ENCODE data around the gene RSPO3. TPM values are rescaled to one million over a fixed set of nuclear protein-coding genes. Genes with fewer than 3 reads are reported as not detected.

RSPO3 gene
- total RNA-seq, 1 experiment from 2014 or later = not detected

GRCh38 chr6:127110712-127111111 is 7.8 kb upstream of the RSPO3 start:
- H3K79me2 ChIP-seq (ENCODE audit: insufficient read depth, low read length) = no peaks in the 10 kb centered on the region
- H3K27ac ChIP-seq (ENCODE audit: low read depth, low read length) = no peak overlapping the region
- H3K4me1 ChIP-seq (ENCODE audit: control insufficient read depth in 1 of 2, insufficient read depth in 2 of 2, low read length in 2 of 2) = no peaks in the 10 kb centered on the region
- H3K4me2 ChIP-seq (ENCODE audit: low read length) = no peak overlapping the region
- DNase-seq (ENCODE audit: low read depth, low spot score) (no peak), ATAC-seq (no peak)
- ChIA-PET CTCF (no interaction called here), POLR2A (no interaction called here), RAD21 (ENCODE audit: low non-redundant PET in 1 of 2, low total read pairs in 2 of 2, uncharacterized antibody in 2 of 2, unreplicated experiment in 2 of 2) (no interaction called here)
- TF ChIP-seq EGR1 (IDR thresholded peaks at IDR 0.05; ENCODE audit: low read depth) (no peak), ATF3 (IDR thresholded peaks at IDR 0.05) (no peak), ZFX (IDR thresholded peaks at IDR 0.05) (no peak), YY1 (IDR thresholded peaks at IDR 0.05; ENCODE audit: extremely low read depth, insufficient replicate concordance, low read depth, low read length) (no peak), ZNF274 (IDR thresholded peaks at IDR 0.05; ENCODE audit: low read depth, low read length) (no peak), MAX (IDR thresholded peaks at IDR 0.05) (no peak), RAD21 (IDR thresholded peaks at IDR 0.05; ENCODE audit: low read depth) (no peak), ZBTB33 (IDR thresholded peaks at IDR 0.05; ENCODE audit: extremely low read depth, insufficient replicate concordance, low read length) (no peak), CEBPB (IDR thresholded peaks at IDR 0.05; ENCODE audit: low read depth) (no peak), REST (IDR thresholded peaks at IDR 0.05; ENCODE audit: low read depth) (no peak), CTCF (IDR thresholded peaks at IDR 0.05 in 2 of 3, conservative IDR thresholded peaks at IDR 0.05 in 1 of 3; ENCODE audit: borderline replicate concordance in 1 of 3, insufficient read depth in 1 of 3, low read depth in 2 of 3, low read length in 2 of 3) (no peak), SRF (IDR thresholded peaks at IDR 0.05; ENCODE audit: low read depth) (no peak), EZH2 (IDR thresholded peaks at IDR 0.05) (no peak), FOSL1 (IDR thresholded peaks at IDR 0.05; ENCODE audit: low read depth) (no peak)
- no peaks in the 10 kb centered on the region for H3K9me3 ChIP-seq (ENCODE audit: control insufficient read depth in 1 of 2, insufficient read depth in 1 of 2, low read depth in 1 of 2, low read length in 2 of 2)
- H3K27me3 ChIP-seq (ENCODE audit: insufficient read depth, low read length) = peaks cover 28% of the 10 kb centered on the region
- BruUV-seq (replicated peaks) = no TSS peak
- no peak overlapping the region for H3K4me3 ChIP-seq (replicated peaks in 1 of 2; ENCODE audit: low read depth in 1 of 2, low read length in 2 of 2)
- H3K9ac ChIP-seq (ENCODE audit: low read length) = no peak overlapping the region
- H2AFZ ChIP-seq (ENCODE audit: low read depth, low read length, poor library complexity, severe bottlenecking) = no peak overlapping the region
- no peaks in the 10 kb centered on the region for H4K20me1 ChIP-seq (ENCODE audit: insufficient read depth)
- no peaks in the 10 kb centered on the region for H3K9me2 ChIP-seq (ENCODE audit: insufficient read depth)
- no peaks in the 10 kb centered on the region for H3K36me3 ChIP-seq (ENCODE audit: control insufficient read depth in 1 of 2, insufficient read depth in 2 of 2, low read length in 2 of 2)
- intact Hi-C loops (cut with micrococcal nuclease) = no loop called here
